Measurements from ENCODE around the gene SERPINH1.

Gene SERPINH1

DNA sequence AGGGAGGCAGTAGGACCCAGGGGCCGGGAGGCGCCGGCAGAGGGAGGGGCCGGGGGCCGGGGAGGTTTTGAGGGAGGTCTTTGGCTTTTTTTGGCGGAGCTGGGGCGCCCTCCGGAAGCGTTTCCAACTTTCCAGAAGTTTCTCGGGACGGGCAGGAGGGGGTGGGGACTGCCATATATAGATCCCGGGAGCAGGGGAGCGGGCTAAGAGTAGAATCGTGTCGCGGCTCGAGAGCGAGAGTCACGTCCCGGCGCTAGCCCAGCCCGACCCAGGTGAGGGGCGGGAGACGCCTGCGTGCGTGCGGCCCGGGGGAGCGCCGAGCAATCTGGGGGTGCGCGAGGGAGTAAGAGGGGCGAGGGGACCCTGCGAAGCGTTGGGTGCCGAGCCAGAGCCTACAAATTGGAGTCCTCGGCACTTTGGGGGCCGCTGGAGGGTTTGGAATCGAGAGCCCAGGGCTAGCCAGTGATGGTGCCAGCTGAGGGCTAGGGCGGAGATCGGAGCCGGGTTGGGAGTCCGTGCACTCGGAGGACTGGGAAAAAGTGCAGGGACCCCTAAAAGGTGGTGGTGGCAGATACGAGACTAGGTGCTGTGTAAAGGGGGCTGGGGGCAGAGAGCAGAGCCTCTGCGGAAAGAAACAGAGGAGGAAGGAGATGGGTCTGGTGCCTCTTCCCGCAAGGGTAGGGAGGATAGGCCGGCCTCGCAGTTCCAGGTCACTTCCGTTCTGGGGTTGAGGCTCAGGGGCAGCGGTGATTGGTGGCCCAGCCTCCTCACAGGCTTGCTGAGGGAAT is at the start of gene SERPINH1:
Gene SERPINH1 (plus strand): TSS at position 206 of the 788 bp plus-strand sequence. CDS start 4,097 bp downstream, outside the sequence.
- DNase-seq (ENCODE audit: low read depth), result peak; percentile 29

- no peak for DNase-seq (ENCODE audit: low read depth)
These were observed 48.8 kb upstream of the SERPINH1 start for GRCh38 chr11:75513250-75513649.

DNA sequence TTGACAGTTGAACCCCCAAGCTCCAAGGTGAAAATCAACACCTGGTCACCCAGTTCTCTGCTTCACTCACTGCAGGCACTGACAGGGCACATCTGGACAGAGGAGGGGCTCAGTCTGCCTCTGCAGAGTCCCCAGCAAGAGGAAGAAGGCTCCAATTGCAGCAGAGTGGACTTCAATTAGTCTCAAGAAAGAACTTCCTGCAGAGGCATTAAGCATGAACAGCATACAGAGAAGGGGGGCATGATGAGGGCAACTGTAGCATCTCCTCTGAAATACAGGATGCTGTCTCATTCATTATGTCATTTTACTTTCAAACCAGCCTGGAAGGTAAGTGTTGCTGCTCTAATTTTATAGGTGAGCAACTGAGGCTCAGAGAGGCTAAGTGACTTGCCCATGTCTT is 47.5 kb upstream of the SERPINH1 start:
- DNase-seq (ENCODE audit: low read depth), result no peak

GRCh38 chr11:75516140-75516539 is 45.9 kb upstream of the SERPINH1 start:
- DNase-seq (ENCODE audit: low read depth), result no peak

DNA sequence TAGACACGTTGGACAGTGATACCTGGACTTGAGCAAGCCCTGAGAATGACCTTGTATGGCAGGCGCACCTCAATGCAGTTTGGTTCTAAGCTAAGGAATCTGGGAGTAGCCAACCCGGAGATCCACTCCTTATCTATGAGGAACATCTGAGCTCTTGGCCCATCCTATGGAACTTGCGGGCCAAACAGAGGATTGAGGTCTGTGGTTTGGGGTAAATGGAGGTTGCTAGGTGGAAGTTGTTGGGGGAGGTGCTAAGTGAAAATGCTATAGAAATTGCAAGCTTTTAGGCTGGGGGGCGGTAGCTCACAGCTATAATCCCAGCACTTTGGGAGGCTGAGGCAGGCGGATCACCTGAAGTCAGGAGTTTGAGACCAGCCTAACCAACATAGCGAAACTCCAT is 45.2 kb upstream of the SERPINH1 start:
- no peak for DNase-seq (ENCODE audit: low read depth)

GRCh38 chr11:75518204-75518549 is 43.9 kb upstream of the SERPINH1 start:
- DNase-seq (ENCODE audit: low read depth), result no peak

DNA sequence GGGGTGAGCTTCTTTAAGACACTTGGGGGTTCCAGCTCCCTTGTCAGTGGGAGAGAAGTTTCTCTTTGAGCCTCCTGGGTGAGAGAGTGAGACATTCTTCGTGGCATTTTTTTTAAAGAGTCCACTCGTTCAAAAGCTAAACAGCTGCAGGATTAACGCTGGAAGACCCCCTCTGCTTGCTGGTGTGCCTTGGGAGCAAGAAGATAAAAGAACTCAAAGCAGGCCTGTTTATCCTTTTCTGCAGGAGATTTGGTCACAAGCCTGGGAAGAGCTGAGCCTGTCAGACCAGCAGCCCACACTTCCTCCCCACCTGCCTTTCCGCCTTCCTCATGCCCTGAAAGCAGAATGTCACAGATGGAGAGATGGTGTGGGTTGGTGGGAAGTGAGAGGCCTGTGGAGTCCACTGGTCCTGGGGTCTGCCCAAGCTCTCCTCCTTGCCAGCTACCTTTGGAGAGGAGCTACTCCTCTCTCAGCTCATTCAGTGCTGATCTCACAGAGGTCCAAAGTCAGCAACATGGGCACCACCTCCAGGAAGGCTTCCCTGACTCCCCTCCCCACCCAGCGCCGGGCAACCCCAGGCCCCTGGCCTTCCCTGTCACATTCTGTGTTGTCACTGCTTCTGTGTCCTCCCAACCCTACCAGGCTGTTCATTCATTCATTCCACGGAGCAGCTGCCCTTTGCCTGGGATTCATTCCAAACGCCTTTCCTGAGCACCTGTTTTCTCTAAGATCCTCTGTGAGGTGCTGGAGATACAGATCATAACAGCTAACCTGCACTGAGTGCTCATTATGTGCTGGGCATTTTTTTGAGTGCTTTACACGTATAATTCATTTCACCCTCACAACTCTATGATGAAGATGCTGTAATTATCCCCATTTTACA is 43.0 kb upstream of the SERPINH1 start:
- no peak for DNase-seq (ENCODE audit: low read depth)

DNA sequence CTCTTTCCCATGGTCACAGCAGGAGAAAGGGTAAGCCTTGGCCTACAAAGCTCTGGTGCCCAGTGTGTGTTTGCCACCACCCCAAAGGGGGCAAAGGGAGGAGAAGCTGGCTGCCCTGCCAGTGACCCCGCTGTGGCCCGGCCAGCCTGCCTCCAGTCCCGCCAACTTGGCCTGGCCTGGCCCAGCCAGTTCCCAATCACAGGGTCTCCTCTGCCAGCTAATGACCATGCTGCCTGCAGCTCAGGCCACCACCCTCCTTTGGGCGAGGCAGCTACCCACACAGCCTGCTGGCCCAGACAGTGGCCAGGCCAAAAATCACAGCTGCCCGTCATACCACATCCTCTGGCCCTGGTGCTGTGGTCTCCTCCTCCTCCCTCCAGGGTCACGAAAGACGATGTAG is 41.4 kb upstream of the SERPINH1 start:
- no peak for DNase-seq (ENCODE audit: low read depth)

DNA sequence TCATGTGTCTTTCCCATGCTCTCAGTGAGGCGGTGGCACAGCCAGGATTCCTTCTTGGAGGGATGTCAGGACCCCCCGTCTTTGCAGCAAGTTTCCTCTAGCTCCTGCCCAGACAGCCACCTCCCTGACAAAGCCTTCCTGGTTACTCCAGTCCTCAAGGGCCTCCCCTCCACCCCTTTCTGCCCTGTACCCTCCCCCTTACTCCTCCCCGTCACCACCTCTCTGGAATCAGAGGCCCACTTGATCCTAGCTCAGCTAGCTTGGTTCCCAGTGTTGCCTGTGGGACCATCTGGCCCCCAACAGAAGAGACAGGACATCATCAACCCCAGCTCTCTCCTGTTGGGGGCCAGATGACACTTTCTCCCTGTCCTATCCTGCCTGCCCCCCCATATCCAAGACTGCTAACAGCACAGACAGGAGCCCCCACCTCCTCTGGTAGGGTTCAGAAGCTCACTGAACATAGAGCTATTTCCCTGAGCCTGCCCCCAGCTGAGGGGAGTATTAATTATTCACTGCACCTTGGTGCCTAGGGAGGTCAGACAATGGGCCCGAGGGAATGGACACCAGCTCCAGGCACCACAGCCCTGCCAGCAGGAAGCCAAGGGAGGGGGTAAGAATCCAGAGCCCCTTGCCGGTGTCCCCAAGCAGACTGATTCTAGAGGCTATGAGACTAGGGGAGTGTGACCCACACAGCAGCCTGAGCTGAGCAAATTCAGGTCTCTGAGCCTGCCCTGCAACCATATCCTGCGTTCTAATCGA is 39.6 kb upstream of the SERPINH1 start:
- no peak for DNase-seq (ENCODE audit: low read depth)

DNA sequence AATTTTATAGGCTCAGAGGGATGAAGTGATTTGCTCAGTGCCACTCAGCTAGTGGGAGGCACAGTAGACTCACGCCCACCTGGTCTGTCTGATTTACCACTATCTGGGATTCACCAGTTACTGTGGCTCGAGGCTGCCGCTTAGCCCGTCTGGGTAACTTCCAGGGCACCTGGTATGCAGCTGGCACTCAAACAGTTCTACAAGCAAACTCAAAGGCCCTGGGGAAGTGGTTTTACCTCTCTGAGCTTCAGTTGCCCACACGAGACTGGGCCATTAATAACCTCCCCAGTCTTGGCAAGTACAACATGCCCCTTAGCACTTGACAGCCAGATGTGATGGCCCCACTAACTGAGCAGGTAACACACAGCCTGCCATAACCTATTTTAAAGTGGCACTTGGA is 38.9 kb upstream of the SERPINH1 start:
- DNase-seq (ENCODE audit: low read depth), result no peak

DNA sequence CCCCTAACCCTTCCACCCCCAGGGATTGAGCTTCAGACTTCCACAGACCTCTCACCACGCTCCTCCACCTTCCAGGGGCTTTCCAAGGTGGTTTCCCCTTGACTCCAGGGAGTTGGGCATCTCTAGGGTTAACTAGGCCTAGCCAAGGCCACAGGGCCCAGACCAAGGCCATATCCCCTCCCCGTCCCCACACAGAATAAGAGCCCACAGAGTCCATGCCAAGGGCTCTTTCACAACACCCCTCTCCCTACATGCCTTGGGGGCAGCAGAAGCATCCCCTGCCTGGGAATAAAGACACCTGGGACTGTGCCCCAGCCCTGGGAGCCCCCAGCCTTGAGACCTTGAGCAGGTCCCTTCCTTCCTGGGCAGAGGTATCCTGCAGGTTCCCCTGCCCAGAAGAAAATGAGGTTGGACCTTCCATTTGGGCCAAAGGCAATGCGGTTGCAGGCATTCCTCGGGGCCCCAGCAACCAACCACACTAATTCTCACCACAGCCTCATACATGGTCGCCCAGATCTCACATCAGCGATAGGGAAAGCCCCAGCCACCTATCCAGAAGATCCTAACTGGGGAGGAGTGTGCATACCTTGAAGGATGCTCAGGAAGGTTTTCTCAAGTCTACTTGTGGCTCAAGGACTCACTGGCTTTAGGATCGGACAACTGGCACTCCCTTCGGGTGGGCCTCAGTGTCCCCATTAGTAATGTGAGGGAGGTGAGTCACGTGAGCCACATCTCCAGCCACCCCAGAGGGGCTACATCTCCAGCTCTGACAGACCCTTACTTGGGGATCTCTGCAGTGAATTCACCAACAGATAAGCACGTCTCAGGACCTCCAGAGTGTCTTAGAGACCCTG is 38.0 kb upstream of the SERPINH1 start:
- DNase-seq (ENCODE audit: low read depth), result no peak

- DNase-seq (ENCODE audit: low read depth), result no peak
These were observed 37.2 kb upstream of the SERPINH1 start for GRCh38 chr11:75524665-75525432.

- peak; percentile 71 for DNase-seq (ENCODE audit: low read depth)
These were observed 36.4 kb upstream of the SERPINH1 start, which contains the start of gene GDPD5 for GRCh38 chr11:75525433-75526191. Gene GDPD5, minus strand, starts transcription at chr11:75525941. Its CDS starts 48,206 bp downstream, at chr11:75477735.

DNA sequence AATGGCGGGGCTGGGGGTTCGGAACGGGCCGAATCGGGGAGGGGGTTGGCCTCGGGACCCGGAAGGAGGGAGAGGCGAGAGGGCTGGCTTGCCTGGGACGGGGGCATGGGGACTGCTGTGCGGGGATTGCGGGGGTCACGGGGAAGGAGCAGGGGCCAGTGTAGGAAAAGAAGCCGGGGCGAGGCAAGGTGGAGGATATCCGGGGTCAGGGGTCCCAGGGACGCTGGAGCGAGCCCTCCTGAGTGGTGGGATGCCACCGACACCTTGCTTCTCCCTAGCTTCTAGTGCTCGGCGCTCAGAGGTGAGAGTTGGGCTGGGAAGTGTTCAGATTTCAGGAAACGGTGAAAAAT is 35.9 kb upstream of the SERPINH1 start:
- DNase-seq (ENCODE audit: low read depth), result no peak

DNA sequence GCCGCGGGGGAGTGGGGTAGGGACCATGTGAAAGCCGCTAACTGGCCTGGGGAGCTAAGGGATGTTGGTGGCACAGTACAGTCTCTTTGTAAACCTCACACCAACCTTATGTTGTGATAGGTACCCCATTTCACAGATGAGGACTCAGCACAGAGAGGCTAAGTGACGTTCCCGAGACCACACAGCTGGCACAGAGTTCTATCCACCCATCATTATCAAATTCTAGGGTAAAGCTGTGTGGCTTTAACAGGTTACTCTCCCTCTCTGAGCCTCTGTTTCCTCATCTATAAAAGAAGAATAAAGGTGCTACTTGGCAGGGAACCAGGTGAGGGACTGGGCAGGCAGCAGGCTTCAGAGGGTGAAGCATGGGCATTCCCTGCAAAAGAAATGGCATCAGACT is 34.9 kb upstream of the SERPINH1 start:
- no peak for DNase-seq (ENCODE audit: low read depth)

GRCh38 chr11:75527938-75528735 is 33.9 kb upstream of the SERPINH1 start:
- DNase-seq (ENCODE audit: low read depth), result no peak

- DNase-seq (ENCODE audit: low read depth), result no peak
These were observed 31.5 kb upstream of the SERPINH1 start for GRCh38 chr11:75530577-75530976.

GRCh38 chr11:75531325-75531724 is 30.7 kb upstream of the SERPINH1 start:
- DNase-seq (ENCODE audit: low read depth), result no peak
